HepG2 (cell line): ENCODE data around the gene COX15. TPM values are rescaled to one million over a fixed set of nuclear protein-coding genes. Genes with fewer than 3 reads are reported as not detected.

Source experiments
- ATAC-seq: fragments of 200-7000 bp; cut with Tn5 transposase; 3 replicates; pipeline ENCODE4 v1.9.1; 2020; ENCODE audit warnings: mild to moderate bottlenecking, moderate library complexity
- BruUV-seq: library from RNA; stranded (reverse); fragments of 400-500 nt; replicated peaks from 2 replicates; lab custom pipeline; 2021; lab: Mats Ljungman, UMichigan
- CTCF ChIA-PET: fragments of 300-600 bp; formaldehyde crosslinking; extraction: SDS; loops from one replicate; lab custom pipeline; 2021; ENCODE audit warnings: low total read pairs, inconsistent platforms, low intra/inter-chr PET ratio; lab: Yijun Ruan, JAX
- POLR2A ChIA-PET: fragments of 350-600 bp; sonication (Branson Sonifier 250); formaldehyde crosslinking; loops from one replicate; lab custom pipeline; 2020; ENCODE audit warnings: antibody characterized with exemption, inconsistent platforms; lab: Yijun Ruan, JAX
- DNase-seq: peaks from one replicate; pipeline ENCODE4 v3.0.0-alpha.2; 2015; ENCODE audit warnings: low spot score
- FAIRE-seq: peaks from 3 replicates; lab custom pipeline; 2011; peaks lifted over from hg19 to GRCh38; lab: Jason Lieb, UNC
- H2AFZ ChIP-seq: one replicate; pipeline ENCODE4 v1.6.1; 2011; ENCODE audit warnings: low read length, inconsistent platforms
- H3K27ac ChIP-seq: fragments of 300-600 bp; 3 replicates; pipeline ENCODE4 v1.8.0; 2011; ENCODE audit warnings: mixed run types, mild to moderate bottlenecking, mixed read lengths, low read length, inconsistent platforms; ENCODE audit not compliant: insufficient read depth; ENCODE audit errors: extremely low read length
- H3K27me3 ChIP-seq, 2 experiments: fragments of 200-600 bp in 1 of 2; 2 replicates in 1 of 2; 3 replicates in 1 of 2; pipeline versions ENCODE4 v1.6.0 to v1.8.0; 2011; ENCODE audit warnings: low read length in 2 of 2, mild to moderate bottlenecking in 2 of 2, moderate library complexity in 2 of 2, inconsistent platforms in 1 of 2; ENCODE audit not compliant: insufficient read depth in 2 of 2, control insufficient read depth in 1 of 2
- H3K36me3 ChIP-seq, 2 experiments: fragments of 200-600 bp in 1 of 2; replicated peaks in 1 of 2; 2 replicates in 1 of 2; 3 replicates in 1 of 2; pipeline versions ENCODE4 v1.5.1 to v1.8.0; 2011; ENCODE audit warnings: low read length in 2 of 2, inconsistent platforms in 1 of 2; ENCODE audit not compliant: insufficient read depth in 2 of 2, control insufficient read depth in 1 of 2
- H3K4me1 ChIP-seq: 2 replicates; pipeline ENCODE4 v1.5.1; 2012; ENCODE audit warnings: low read length, inconsistent platforms; ENCODE audit not compliant: insufficient read depth
- H3K4me2 ChIP-seq: 2 replicates; pipeline ENCODE4 v1.6.0; 2011; ENCODE audit warnings: low read depth, low read length, inconsistent platforms
- H3K4me3 ChIP-seq, 3 experiments: fragments of 200-600 bp in 1 of 3; sonication (generic), shearing (Covaris generic) in 1 of 3; replicated peaks in 1 of 3; 2 replicates each; pipeline ENCODE4 v1.5.1; 2011 to 2016; ENCODE audit warnings: low read length in 3 of 3, inconsistent platforms in 2 of 3, low read depth in 2 of 3, mild to moderate bottlenecking in 2 of 3, control low read depth in 1 of 3, mixed read lengths in 1 of 3; ENCODE audit not compliant: insufficient read depth in 1 of 3
- H3K79me2 ChIP-seq: one replicate; pipeline ENCODE4 v1.6.1; 2011; ENCODE audit warnings: low read length, inconsistent platforms; ENCODE audit not compliant: insufficient read depth
- H3K9ac ChIP-seq: 2 replicates; pipeline ENCODE4 v1.6.0; 2011; ENCODE audit warnings: mild to moderate bottlenecking, low read depth, low read length, inconsistent platforms; ENCODE audit not compliant: insufficient read depth
- H3K9me3 ChIP-seq: 2 replicates; pipeline ENCODE4 v1.5.1; 2012; ENCODE audit warnings: mild to moderate bottlenecking, low read length
- H4K20me1 ChIP-seq: 2 replicates; pipeline ENCODE4 v1.6.0; 2011; ENCODE audit warnings: inconsistent platforms, mild to moderate bottlenecking, low read length, moderate library complexity; ENCODE audit not compliant: insufficient read depth
- AGO2 ChIP-seq: fragments of 200-400 bp; formaldehyde crosslinking; optimal IDR thresholded peaks from 2 replicates; pipeline ENCODE3; 2017; ENCODE audit warnings: mild to moderate bottlenecking, low read depth, low read length, moderate library complexity
- CHD4 ChIP-seq: fragments of 200-600 bp; sonication (generic); IDR thresholded peaks from 2 replicates; pipeline ENCODE4 v1.7.0; 2017; ENCODE audit warnings: mild to moderate bottlenecking, low read length, borderline replicate concordance
- MEF2D ChIP-seq: sonication (generic); formaldehyde crosslinking; IDR thresholded peaks from 2 replicates; pipeline ENCODE4 v1.5.1; 2020; ENCODE audit warnings: mild to moderate bottlenecking, missing genetic modification reagents
- POLR2AphosphoS2 ChIP-seq: IDR thresholded peaks from 2 replicates; pipeline ENCODE4 v1.6.1; 2011; ENCODE audit warnings: low read depth, low read length, improper control_type of control experiment
- SOX6 ChIP-seq, 2 experiments: fragments of 450-650 bp in 1 of 2; sonication (generic) in 1 of 2; formaldehyde crosslinking in 1 of 2; IDR thresholded peaks; 2 replicates each; pipeline versions ENCODE4 v1.4.0 to v1.6.1; 2017 to 2020; ENCODE audit warnings: antibody characterized with exemption in 1 of 2, mild to moderate bottlenecking in 1 of 2, missing genetic modification reagents in 1 of 2
- TOPORS ChIP-seq: sonication (generic); formaldehyde crosslinking; IDR thresholded peaks from 2 replicates; pipeline ENCODE4 v1.8.0; 2023; ENCODE audit warnings: mild to moderate bottlenecking, missing genetic modification reagents
- WIZ ChIP-seq: sonication (generic); formaldehyde crosslinking; IDR thresholded peaks from 2 replicates; pipeline ENCODE4 v1.5.1; 2020; ENCODE audit warnings: mild to moderate bottlenecking, missing genetic modification reagents
- ZFP36L1 ChIP-seq: sonication (generic); formaldehyde crosslinking; IDR thresholded peaks from 2 replicates; pipeline ENCODE4 v1.8.0; 2022; ENCODE audit warnings: mild to moderate bottlenecking, missing genetic modification reagents, moderate library complexity
- ZNF138 ChIP-seq: sonication (generic); formaldehyde crosslinking; IDR thresholded peaks from 2 replicates; pipeline ENCODE4 v1.5.0; 2020; ENCODE audit warnings: mild to moderate bottlenecking, low read depth, missing genetic modification reagents
- ZNF235 ChIP-seq: sonication (generic); formaldehyde crosslinking; IDR thresholded peaks from 2 replicates; pipeline ENCODE4 v1.8.1; 2023; ENCODE audit warnings: mild to moderate bottlenecking, missing genetic modification reagents, borderline replicate concordance
- ZNF383 ChIP-seq: sonication (generic); formaldehyde crosslinking; IDR thresholded peaks from 2 replicates; pipeline ENCODE4 v1.4.0; 2020; ENCODE audit warnings: missing genetic modification reagents, mild to moderate bottlenecking, borderline replicate concordance
- ZNF629 ChIP-seq: sonication (generic); formaldehyde crosslinking; conservative IDR thresholded peaks from 2 replicates; pipeline ENCODE4 v1.5.0; 2020; ENCODE audit warnings: missing genetic modification reagents
- WGBS: methylation state at CpG from one replicate; pipeline ENCODE4 v1.1.6; 2017; ENCODE audit warnings: low lambda C conversion rate; 5-methylcytosine and 5-hydroxymethylcytosine counted together
- in situ Hi-C: cut with HindIII; loops from 2 replicates; pipeline ENCODE4 v1.10.0; 2017; ENCODE audit warnings: low pct_unique_long_range_greater_than_20kb; ENCODE audit not compliant: extremely low pct_ligation_motif_present
- intact Hi-C: fragments of 100-400 bp; cut with micrococcal nuclease; formaldehyde crosslinking; loops from one replicate; pipeline ENCODE4 v1.10.0; 2022; ENCODE audit not compliant: unreplicated experiment
- polyA plus RNA-seq, 8 experiments: library from polyadenylated mRNA; depleted of rRNA in 3 of 8; stranded (reverse) in 7 of 8; unstranded in 1 of 8; fragments of >200 nt; fragmentation: Illumina TruSeq in 4 of 8; extraction: Trizol in 4 of 8; gene quantifications; 2 replicates each; pipeline versions ENCODE4 v1.2.1 to v1.2.3, GENCODE V29; 2011 to 2016; ENCODE audit warnings: low read depth in 4 of 8, missing spikeins in 1 of 8, mixed read lengths in 1 of 8; ENCODE audit not compliant: insufficient read depth in 1 of 8
- total RNA-seq, 5 experiments: library from RNA; depleted of rRNA; stranded (reverse); fragments of >200 nt; fragmentation: Illumina TruSeq; extraction: Trizol; gene quantifications; 2 replicates each; pipeline ENCODE4 v1.2.3, GENCODE V29; 2016; ENCODE audit warnings: low read depth in 1 of 5
- TF ChIP-seq, protein P1 (sequence below): IDR thresholded peaks from 2 replicates; pipeline ENCODE4 v1.6.1; 2012; ENCODE audit warnings: inconsistent platforms
- TF ChIP-seq, protein P2 (sequence below), 2 experiments: fragments of 450-650 bp in 1 of 2; sonication (generic) in 1 of 2; formaldehyde crosslinking in 1 of 2; IDR thresholded peaks; 2 replicates each; pipeline versions ENCODE4 v1.6.1 to v1.8.0; 2016 to 2022; ENCODE audit warnings: antibody characterized with exemption in 1 of 2, mild to moderate bottlenecking in 1 of 2, missing genetic modification reagents in 1 of 2

Gene COX15
- total and polyA plus RNA-seq, 2 of the 13 experiments (the other 11 are each of a cell fraction or from before 2014, with no cell fraction given), result 19.2 to 44.7 TPM

DNA sequence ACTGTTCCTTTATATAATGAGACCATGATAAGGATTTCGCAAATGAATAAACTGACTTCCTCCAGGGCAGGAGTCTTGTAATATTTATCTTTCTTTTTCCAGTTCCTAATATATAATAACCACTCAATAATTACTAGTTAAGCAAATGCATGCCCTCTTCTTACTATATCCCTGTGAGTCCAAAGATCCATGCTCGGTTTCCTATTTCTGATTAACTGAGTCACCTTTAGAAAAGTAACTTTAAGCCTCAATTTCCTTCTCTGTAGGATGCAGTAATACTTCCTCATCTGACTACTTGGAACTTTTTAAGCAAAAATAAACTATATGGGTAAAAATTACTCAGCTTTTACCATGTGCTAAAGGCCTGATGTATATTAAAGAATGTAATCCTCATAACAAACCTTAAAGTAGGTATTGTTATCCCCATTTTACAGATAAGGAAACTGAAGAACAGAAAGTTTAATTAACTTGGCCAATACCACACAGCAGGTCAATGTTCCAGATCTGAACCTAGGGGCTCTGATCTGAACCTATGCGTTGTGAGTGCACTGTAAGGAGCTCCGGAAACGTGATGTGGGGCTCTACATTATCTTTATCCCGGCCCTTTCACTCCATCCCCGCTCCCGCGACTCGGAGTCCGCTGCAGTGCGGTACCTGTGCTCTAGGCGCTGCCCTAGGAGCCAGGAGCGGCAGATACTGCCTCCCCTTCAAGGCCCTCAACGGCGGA lies 458 bp downstream of the COX15 start:
- FAIRE-seq (no peak), ATAC-seq (no peak), DNase-seq (no peak)
- CTCF ChIA-PET, result no interaction called here
- POLR2A ChIA-PET, result interaction anchor here (1.0 to 3.7 kb wide), 26 partner anchors 11 to 639 kb away, joined by 3 to 73 read pairs (median 6); partner anchors contain the start of genes ABCC2, ENTPD7 and SLC25A28
- in situ Hi-C loops, result loop anchor here (5.0 kb wide), 1 partner anchor 51 kb away; the partner anchor contains the start of gene ABCC2
- TSS peak; percentile 85 for BruUV-seq
- peak overlapping the region; percentile 80 to 87 (median 81) for H3K4me3 ChIP-seq
- H3K4me1 ChIP-seq, result peaks cover 45% of the 10 kb centered on the region
- no peaks in the 10 kb centered on the region; a peak in 1 of 5 replicates for H3K27me3 ChIP-seq
- WGBS, result 4% methylated on average over 16 of the region's 16 CpGs
- H3K4me2 ChIP-seq, result peak overlapping the region; percentile 66
- no peaks in the 10 kb centered on the region for H3K9me3 ChIP-seq
- H2AFZ ChIP-seq, result peak overlapping the region; percentile 37
- H4K20me1 ChIP-seq, result 0 out of 2 replicates have a peak, but pooled peaks cover 4% of the 10 kb centered on the region
- peaks cover 25% of the 10 kb centered on the region for H3K79me2 ChIP-seq
- peak overlapping the region; percentile 91 for H3K9ac ChIP-seq
- peak overlapping the region; percentile 97 for H3K27ac ChIP-seq
- H3K36me3 ChIP-seq, result peaks cover 0 to 9% of the 10 kb centered on the region in 2 experiments; a peak in 2 of 5 replicates
- intact Hi-C loops, result loop anchor here (1.0 to 2.0 kb wide), 2 partner anchors 23 to 51 kb away; partner anchors contain the start of gene ABCC2
- TF ChIP-seq WIZ (CRISPR knock-in tag) (0 out of 2 replicates have a peak, but pooled peaks have one; percentile 7), TOPORS (CRISPR knock-in tag) (no peak), ZNF235 (CRISPR knock-in tag) (no peak), POLR2AphosphoS2 (no peak), SOX6 (IDR thresholded peaks at IDR 0.05) (no peak), SOX6 (CRISPR knock-in tag; IDR thresholded peaks at IDR 0.05) (no peak; the same call in 1 of the 2 replicates), ZNF629 (CRISPR knock-in tag) (peak; percentile 73), ZFP36L1 (CRISPR knock-in tag) (peak; percentile 27; the same call in 1 of the 2 replicates), AGO2 (no peak), CHD4 (0 out of 2 replicates have a peak, but pooled peaks have one; percentile 33), ZNF383 (CRISPR knock-in tag) (no peak), ZNF138 (no peak), MEF2D (CRISPR knock-in tag) (peak; percentile 57; the same call in 1 of the 2 replicates)
- TF ChIP-seq, protein P1, sequence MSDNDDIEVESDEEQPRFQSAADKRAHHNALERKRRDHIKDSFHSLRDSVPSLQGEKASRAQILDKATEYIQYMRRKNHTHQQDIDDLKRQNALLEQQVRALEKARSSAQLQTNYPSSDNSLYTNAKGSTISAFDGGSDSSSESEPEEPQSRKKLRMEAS, result no peak
- TF ChIP-seq, protein P2, sequence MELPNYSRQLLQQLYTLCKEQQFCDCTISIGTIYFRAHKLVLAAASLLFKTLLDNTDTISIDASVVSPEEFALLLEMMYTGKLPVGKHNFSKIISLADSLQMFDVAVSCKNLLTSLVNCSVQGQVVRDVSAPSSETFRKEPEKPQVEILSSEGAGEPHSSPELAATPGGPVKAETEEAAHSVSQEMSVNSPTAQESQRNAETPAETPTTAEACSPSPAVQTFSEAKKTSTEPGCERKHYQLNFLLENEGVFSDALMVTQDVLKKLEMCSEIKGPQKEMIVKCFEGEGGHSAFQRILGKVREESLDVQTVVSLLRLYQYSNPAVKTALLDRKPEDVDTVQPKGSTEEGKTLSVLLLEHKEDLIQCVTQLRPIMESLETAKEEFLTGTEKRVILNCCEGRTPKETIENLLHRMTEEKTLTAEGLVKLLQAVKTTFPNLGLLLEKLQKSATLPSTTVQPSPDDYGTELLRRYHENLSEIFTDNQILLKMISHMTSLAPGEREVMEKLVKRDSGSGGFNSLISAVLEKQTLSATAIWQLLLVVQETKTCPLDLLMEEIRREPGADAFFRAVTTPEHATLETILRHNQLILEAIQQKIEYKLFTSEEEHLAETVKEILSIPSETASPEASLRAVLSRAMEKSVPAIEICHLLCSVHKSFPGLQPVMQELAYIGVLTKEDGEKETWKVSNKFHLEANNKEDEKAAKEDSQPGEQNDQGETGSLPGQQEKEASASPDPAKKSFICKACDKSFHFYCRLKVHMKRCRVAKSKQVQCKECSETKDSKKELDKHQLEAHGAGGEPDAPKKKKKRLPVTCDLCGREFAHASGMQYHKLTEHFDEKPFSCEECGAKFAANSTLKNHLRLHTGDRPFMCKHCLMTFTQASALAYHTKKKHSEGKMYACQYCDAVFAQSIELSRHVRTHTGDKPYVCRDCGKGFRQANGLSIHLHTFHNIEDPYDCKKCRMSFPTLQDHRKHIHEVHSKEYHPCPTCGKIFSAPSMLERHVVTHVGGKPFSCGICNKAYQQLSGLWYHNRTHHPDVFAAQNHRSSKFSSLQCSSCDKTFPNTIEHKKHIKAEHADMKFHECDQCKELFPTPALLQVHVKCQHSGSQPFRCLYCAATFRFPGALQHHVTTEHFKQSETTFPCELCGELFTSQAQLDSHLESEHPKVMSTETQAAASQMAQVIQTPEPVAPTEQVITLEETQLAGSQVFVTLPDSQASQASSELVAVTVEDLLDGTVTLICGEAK (IDR thresholded peaks at IDR 0.05), result no peak
- TF ChIP-seq, protein P2 (CRISPR knock-in tag; IDR thresholded peaks at IDR 0.05), result no peak
